GM21737 (cell line): ENCODE results near the gene ADSL.
A peak's percentile ranks its signal among the peaks of the same experiment; 100 is the strongest.
"Not testable (repeated sequence)": the region's sequence is repeated elsewhere in the genome, so short reads cannot be mapped to it uniquely, and the experiment has no call there.

Experiments
- ATAC-seq: cut with Tn5 transposase; IDR thresholded peaks from one replicate; pipeline ENCODE4 v1.9.1; 2021; ENCODE audit warnings: mild to moderate bottlenecking, moderate library complexity; ENCODE audit not compliant: unreplicated experiment

The ADSL gene

GRCh38 chr22:40366068-40366467 is 19.8 kb downstream of the ADSL start:
- ATAC-seq = no peak

GRCh38 chr22:40367342-40367741 is 21.0 kb downstream of the ADSL start:
- ATAC-seq = no peak

GRCh38 chr22:40368016-40368415 is 21.7 kb downstream of the ADSL start:
- no peak for ATAC-seq

DNA sequence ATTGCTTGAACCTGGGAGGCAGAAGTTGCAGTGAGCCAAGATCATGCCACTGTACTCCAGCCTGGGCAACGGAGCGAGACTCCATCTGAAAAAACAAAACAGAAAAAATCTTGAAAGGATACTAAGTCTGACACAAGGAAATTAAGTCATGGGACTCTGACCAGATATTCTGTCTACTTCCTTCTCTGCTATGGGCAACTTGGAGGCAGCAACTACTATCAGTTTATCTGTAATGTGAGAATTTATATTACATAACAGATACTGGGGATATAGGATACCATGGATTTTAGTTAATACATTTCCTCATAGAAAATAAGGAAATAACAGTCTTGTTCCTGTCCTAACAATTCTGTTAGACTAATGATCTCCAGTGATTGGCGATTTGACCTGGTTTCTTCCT is 22.5 kb downstream of the ADSL start:
- ATAC-seq = no peak

DNA sequence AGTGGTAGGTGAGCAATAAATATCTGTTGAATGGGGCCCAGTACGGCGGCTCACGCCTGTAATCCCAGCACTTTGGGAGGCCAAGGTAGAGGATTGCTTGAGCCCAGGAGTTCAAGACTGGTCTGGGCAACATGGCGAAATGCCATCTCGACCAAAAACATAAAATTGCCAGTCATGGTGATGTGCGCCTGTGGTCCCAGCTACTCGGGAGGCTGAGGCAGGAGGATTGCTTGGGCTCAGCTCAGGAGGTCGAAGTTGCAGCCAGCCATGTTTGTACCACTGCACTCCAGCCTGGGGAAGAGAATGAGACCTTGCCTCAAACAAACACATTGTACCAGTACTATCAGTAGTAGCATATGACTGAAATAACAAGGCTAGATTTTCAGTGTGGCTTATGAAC is 28.3 kb downstream of the ADSL start:
- no peak for ATAC-seq

- ATAC-seq = no peak
Observed at GRCh38 chr22:40376149-40376548, 29.8 kb downstream of the ADSL start.

DNA sequence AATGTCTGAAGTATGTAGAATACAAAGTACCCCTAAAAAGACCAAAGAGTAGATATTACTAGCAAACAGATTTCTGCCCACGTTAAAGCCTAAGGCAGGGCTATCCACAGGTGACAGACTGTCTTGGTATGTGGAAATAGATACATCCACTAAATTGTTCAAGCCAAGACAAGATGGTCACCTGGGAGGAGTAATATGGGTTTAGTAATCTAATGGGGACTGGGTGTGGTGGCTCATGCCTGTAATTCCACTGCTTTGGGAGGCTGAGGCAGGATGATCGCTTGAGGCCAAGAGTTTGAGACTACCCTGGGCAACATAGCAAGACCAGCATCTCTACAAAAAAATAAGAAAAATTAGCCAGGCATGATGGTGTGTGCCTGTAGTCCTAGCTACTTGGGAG is 31.6 kb downstream of the ADSL start:
- ATAC-seq = no peak

GRCh38 chr22:40378448-40378847 is 32.1 kb downstream of the ADSL start:
- ATAC-seq = not testable (repeated sequence)

- no peak for ATAC-seq
Observed at GRCh38 chr22:40381461-40381860, 35.2 kb downstream of the ADSL start.

DNA sequence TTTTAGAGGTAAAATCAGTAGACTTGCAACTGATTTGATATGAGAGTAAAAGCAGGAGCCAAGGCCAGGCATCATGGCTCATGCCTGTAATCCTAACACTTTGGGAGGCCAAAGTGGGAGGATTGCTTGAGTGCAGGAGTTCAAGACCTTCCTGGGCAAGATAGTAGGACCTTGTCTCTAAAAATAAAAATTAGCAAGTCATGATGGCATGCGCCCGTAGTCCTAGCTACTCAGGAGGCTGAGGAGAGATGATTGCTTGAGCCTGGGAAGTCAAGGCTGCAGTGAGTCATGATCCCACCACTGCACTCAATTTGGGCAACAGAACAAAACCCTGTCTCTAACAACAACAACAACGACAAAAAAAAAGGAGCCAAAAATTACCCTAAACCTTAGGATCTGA is 37.6 kb downstream of the ADSL start:
- no peak for ATAC-seq

DNA sequence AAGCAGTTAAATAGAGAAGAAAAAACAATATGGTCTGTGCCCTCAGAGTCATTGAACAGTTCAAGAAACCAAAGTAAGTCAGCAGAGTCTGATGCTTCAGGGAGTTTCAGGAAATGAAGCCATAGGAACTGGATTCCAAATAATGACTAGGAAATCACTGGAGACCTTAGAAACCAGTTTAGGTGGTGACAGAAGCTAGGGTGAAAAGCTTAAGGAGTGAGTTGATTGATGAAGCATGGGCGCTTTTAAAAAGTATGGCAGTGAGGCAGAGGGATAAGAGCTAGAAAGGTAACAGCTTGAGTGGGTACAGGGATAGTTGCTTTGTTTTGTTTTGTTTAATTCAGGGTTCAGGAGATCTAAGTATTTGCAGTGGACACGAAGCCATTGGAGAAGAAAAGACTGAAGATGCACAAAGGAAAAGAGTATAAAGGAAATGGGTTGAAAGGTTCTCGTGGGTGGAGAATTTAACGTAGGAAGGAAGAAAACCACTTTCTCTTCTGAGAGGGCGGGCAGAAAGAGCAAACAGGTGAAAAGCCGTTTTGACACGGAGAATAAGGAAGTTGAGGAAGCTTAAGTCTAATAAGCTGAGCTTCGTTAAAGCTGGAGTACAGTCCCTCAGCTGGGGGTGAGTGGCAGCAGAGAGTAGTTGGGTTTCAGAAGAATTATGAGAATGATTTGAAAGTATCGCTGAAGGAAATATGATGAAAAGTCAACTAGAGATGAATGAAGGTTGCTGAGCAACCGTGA is 38.9 kb downstream of the ADSL start:
- ATAC-seq = peak; percentile 69

DNA sequence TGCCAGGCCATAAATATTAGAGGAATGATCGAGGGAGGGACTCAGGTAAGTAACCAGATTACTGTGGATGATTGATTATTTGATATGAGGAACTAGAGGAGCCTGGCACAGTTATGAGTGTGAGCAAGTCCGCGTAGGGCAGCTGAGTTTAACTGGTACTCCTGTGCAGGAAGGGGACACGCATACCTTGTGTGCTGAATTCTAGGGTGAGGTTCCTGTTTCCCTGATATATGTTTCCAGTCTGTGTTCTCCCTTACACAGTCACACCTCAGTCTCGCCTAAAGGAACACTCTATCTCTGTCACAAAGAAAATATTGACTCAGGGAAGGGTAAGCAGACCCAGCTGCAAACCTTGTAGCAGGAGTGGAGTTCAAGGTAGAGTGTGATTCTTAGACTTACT is 41.4 kb downstream of the ADSL start:
- no peak for ATAC-seq

DNA sequence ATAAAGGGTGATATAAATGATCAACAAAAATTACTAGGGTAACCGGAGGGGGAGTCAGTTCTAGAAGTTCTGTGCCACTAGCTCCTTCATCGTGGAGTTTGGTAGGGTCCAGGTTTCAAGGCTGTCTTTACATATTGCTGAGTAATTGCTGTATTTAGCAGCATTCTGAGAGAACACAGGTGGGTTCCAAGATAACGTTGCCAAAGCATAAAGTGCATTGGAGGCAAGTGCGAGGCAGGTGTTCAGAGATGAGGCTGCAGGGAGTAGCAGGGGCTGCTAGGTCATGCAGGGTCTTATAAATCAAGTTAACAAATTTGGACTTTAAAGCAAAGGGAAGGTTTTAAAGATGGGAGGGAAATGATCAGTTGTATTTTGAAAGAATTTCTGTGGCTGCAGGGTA is 41.9 kb downstream of the ADSL start:
- ATAC-seq = no peak

- no peak for ATAC-seq
Observed at GRCh38 chr22:40391417-40391816, 45.1 kb downstream of the ADSL start.

DNA sequence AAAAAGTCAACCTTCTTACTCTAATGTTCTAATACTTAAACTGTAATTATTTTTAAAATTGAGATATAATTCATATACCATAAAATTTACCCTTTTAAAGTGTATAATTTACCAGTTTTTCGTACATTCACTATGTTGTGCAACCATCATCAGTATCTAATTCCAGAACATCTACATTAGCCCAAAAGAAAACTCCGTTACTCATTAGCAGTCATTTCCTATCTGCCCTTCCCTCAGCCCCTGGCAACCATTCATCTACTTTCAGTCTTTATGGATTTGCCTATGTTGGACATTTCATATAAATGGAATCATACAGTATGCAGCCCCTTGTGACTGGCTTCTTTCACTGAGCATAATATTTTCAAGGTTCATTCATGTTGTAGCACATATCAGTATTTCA is 46.3 kb downstream of the ADSL start:
- no peak for ATAC-seq

DNA sequence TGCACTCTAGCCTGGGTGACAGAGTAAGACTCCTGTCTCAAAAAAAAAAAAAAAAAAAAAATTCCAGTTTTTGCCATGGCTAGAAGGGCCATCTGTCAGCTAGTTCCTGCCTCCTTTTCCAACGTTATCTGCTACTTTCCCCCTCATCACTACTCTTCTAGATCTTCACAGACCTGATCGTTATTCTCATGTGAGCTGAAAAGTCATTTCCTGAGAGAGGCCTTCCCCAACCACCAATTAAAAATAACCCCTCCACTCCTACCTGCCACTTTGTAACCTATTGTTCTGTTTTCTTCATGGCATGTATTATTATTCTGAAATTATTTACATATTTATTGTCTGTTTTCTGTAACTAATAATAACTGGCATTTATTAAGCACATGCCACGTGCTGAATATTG is 48.3 kb downstream of the ADSL start:
- ATAC-seq = no peak

- no peak for ATAC-seq
Observed at GRCh38 chr22:40395607-40396006, 49.3 kb downstream of the ADSL start.

GRCh38 chr22:40396882-40397281 is 50.6 kb downstream of the ADSL start:
- ATAC-seq = no peak

GRCh38 chr22:40397396-40397795 is 51.1 kb downstream of the ADSL start:
- ATAC-seq = no peak

- no peak for ATAC-seq
Observed at GRCh38 chr22:40399621-40400020, 53.3 kb downstream of the ADSL start.

GRCh38 chr22:40400159-40400558 is 53.9 kb downstream of the ADSL start:
- ATAC-seq = no peak

DNA sequence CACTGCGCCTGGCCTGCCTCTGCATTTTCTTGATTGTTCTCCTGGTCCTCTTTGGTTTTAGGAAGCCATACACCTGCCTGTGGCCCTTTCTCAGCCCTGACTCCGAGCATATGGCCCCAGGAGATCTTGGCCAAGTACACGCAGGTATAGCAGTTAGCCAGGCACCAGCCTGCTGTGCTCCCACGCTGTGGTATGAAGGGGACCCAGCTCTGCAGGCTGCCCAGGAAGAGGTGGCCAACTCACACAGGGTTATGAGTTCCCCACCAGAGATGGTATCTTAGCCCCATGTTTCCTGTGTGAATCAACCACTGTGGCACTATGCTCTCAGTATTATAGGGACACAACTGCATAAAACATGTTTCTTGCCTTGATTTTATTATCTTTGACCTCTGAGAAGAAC is 55.2 kb downstream of the ADSL start:
- ATAC-seq = no peak

- no peak for ATAC-seq
Observed at GRCh38 chr22:40401981-40402406, 55.7 kb downstream of the ADSL start.
